HG02840 (cell line): ENCODE results near the gene CADM4.
"Not testable (repeated sequence)": the region's sequence is repeated elsewhere in the genome, so short reads cannot be mapped to it uniquely, and the experiment has no call there.

Experiments used
- ATAC-seq: cut with Tn5 transposase; IDR thresholded peaks from one replicate; pipeline ENCODE4 v1.9.1; 2021; ENCODE audit warnings: mild to moderate bottlenecking, moderate library complexity, moderate number of reproducible peaks; ENCODE audit not compliant: unreplicated experiment, low FRiP score

Gene CADM4

GRCh38 chr19:43636121-43636683 is 3.4 kb downstream of the CADM4 start:
- no peak for ATAC-seq

- ATAC-seq = not testable (repeated sequence)
Measured at GRCh38 chr19:43635561-43635940, 4.1 kb downstream of the CADM4 start.

- no peak for ATAC-seq
Measured at GRCh38 chr19:43634872-43635560, 4.6 kb downstream of the CADM4 start.

GRCh38 chr19:43634506-43634871 is 5.2 kb downstream of the CADM4 start:
- no peak for ATAC-seq

- ATAC-seq = no peak
Measured at GRCh38 chr19:43634068-43634467, 5.6 kb downstream of the CADM4 start.

- no peak for ATAC-seq
Measured at GRCh38 chr19:43633520-43633919, 6.1 kb downstream of the CADM4 start.

GRCh38 chr19:43631491-43631890 is 8.2 kb downstream of the CADM4 start:
- ATAC-seq = no peak

GRCh38 chr19:43628646-43629326 is 10.9 kb downstream of the CADM4 start:
- ATAC-seq = no peak

GRCh38 chr19:43626838-43627237 is 12.8 kb downstream of the CADM4 start:
- no peak for ATAC-seq

GRCh38 chr19:43625918-43626579 is 13.6 kb downstream of the CADM4 start:
- ATAC-seq = no peak

- no peak for ATAC-seq
Measured at GRCh38 chr19:43624933-43625332, 14.7 kb downstream of the CADM4 start.

GRCh38 chr19:43623889-43624670 is 15.6 kb downstream of the CADM4 start:
- ATAC-seq = no peak

GRCh38 chr19:43622956-43623355 is 16.7 kb downstream of the CADM4 start:
- no peak for ATAC-seq

GRCh38 chr19:43622070-43622469 is 17.6 kb downstream of the CADM4 start:
- no peak for ATAC-seq

- no peak for ATAC-seq
Measured at GRCh38 chr19:43620061-43621001, 19.3 kb downstream of the CADM4 start.

GRCh38 chr19:43619262-43620060 is 20.2 kb downstream of the CADM4 start, which contains the start of gene ZNF428:
ZNF428 (minus strand) TSS chr19:43619629; CDS start chr19:43614304, 5,325 bp downstream.
- ATAC-seq = peak; percentile 77

- ATAC-seq = no peak
Measured at GRCh38 chr19:43618921-43619261, 20.8 kb downstream of the CADM4 start.

- no peak for ATAC-seq
Measured at GRCh38 chr19:43616954-43617353, 22.7 kb downstream of the CADM4 start.

- ATAC-seq = no peak
Measured at GRCh38 chr19:43616306-43616705, 23.3 kb downstream of the CADM4 start.
